Stimulated activated CD4-positive, alpha-beta T cell treated with anti-CD3 and anti-CD28 coated beads, TNF-alpha, amount 100 ng/mL, for 1 hour (primary cell): ENCODE measurements around the gene HOXD10.

Experiments
- DNase-seq, 3 donors: peaks; one replicate each; pipeline ENCODE4 v3.0.0-alpha.2; 2020; ENCODE audit warnings: low read depth in 3 of 3, low spot score in 1 of 3

Gene HOXD10

GRCh38 chr2:176115883-176116813 is at the start of gene HOXD10:
HOXD10 (plus strand) TSS chr2:176116778; CDS start chr2:176116834, 56 bp downstream.
- DNase-seq, result no peak

GRCh38 chr2:176067589-176068418 is 48.8 kb upstream of the HOXD10 start:
- no peak for DNase-seq

GRCh38 chr2:176068419-176068832 is 48.2 kb upstream of the HOXD10 start:
- no peak for DNase-seq

GRCh38 chr2:176071330-176072291 is 45.0 kb upstream of the HOXD10 start:
- DNase-seq, result no peak

- no peak for DNase-seq
Measured at GRCh38 chr2:176072292-176072669, 44.3 kb upstream of the HOXD10 start.

GRCh38 chr2:176072951-176073904 is 43.4 kb upstream of the HOXD10 start:
- DNase-seq, result no peak

GRCh38 chr2:176074919-176075425 is 41.6 kb upstream of the HOXD10 start:
- no peak for DNase-seq

- DNase-seq, result no peak
Measured at GRCh38 chr2:176075481-176075880, 41.1 kb upstream of the HOXD10 start.

- no peak for DNase-seq
Measured at GRCh38 chr2:176076063-176076462, 40.5 kb upstream of the HOXD10 start.

- DNase-seq, result no peak
Measured at GRCh38 chr2:176076796-176077195, 39.8 kb upstream of the HOXD10 start.

- no peak for DNase-seq
Measured at GRCh38 chr2:176078541-176079284, 37.9 kb upstream of the HOXD10 start.

GRCh38 chr2:176079285-176079830 is 37.2 kb upstream of the HOXD10 start:
- DNase-seq, result no peak

GRCh38 chr2:176079831-176080539 is 36.6 kb upstream of the HOXD10 start:
- no peak for DNase-seq

GRCh38 chr2:176080540-176081375 is 35.8 kb upstream of the HOXD10 start:
- no peak for DNase-seq

- no peak for DNase-seq
Measured at GRCh38 chr2:176081376-176081836, 35.2 kb upstream of the HOXD10 start.

- DNase-seq, result no peak
Measured at GRCh38 chr2:176081837-176082524, 34.6 kb upstream of the HOXD10 start.
